Fibroblast of lung (primary cell): ENCODE measurements around the gene RALY.

ENCODE experiments used
- CTCF ChIP-seq, 2 donors: IDR thresholded peaks in 1 of 2; conservative IDR thresholded peaks in 1 of 2; 1 replicate in 1 of 2; 2 replicates in 1 of 2; pipeline ENCODE4 v1.5.1; 2011 to 2012; ENCODE audit warnings: low read length in 2 of 2, control low read depth in 1 of 2, inconsistent platforms in 1 of 2, low read depth in 1 of 2, mild to moderate bottlenecking in 1 of 2
- EZH2 ChIP-seq: IDR thresholded peaks from 2 replicates; pipeline ENCODE4 v1.5.1; 2012; ENCODE audit warnings: low read length, control low read depth, mild to moderate bottlenecking; ENCODE audit errors: missing control alignments

- TF ChIP-seq CTCF (conservative IDR thresholded peaks at IDR 0.05 in 1 of 2, IDR thresholded peaks at IDR 0.05 in 1 of 2; ENCODE audit: low read depth in 1 of 2, low read length in 2 of 2): no peak
- TF ChIP-seq EZH2: no peak
Measured at GRCh38 chr20:34015401-34016335, 22.0 kb downstream of the RALY start.
